Calu3 (cell line): Measurements from ENCODE around the gene LSS. TPM values are rescaled to one million over a fixed set of nuclear protein-coding genes. Genes with fewer than 3 reads are reported as not detected.
A peak's percentile ranks its signal among the peaks of the same experiment; 100 is the strongest.
"Not testable (repeated sequence)": the region's sequence is repeated elsewhere in the genome, so short reads cannot be mapped to it uniquely, and the experiment has no call there.

Source experiments
- BruUV-seq: library from RNA; stranded (reverse); fragments of 400-500 nt; replicated peaks from 2 replicates; lab custom pipeline; 2021; lab: Mats Ljungman, UMichigan
- CTCF ChIA-PET: fragments of 300-600 bp; sonication (Branson Sonifier 250); formaldehyde crosslinking; loops from one replicate; lab custom pipeline; 2022; ENCODE audit warnings: antibody characterized with exemption; lab: Charles Lee
- DNase-seq: peaks from one replicate; pipeline ENCODE4 v3.0.0; 2022
- H3K27ac Mint-ChIP-seq: one replicate; pipeline ENCODE4 v1.8.0; 2022; ENCODE audit warnings: mixed read lengths; ENCODE audit not compliant: unreplicated experiment
- H3K27me3 Mint-ChIP-seq: one replicate; pipeline ENCODE4 v1.8.0; 2022; ENCODE audit warnings: mixed read lengths; ENCODE audit not compliant: unreplicated experiment
- H3K36me3 Mint-ChIP-seq: one replicate; pipeline ENCODE4 v1.8.0; 2022; ENCODE audit warnings: mild to moderate bottlenecking, moderate library complexity, mixed read lengths; ENCODE audit not compliant: insufficient read depth, unreplicated experiment
- H3K4me1 Mint-ChIP-seq: one replicate; pipeline ENCODE4 v1.8.0; 2022; ENCODE audit warnings: mild to moderate bottlenecking, low read depth, mixed read lengths; ENCODE audit not compliant: unreplicated experiment
- H3K4me3 Mint-ChIP-seq: one replicate; pipeline ENCODE4 v1.8.0; 2022; ENCODE audit warnings: mild to moderate bottlenecking, low read depth, moderate library complexity, mixed read lengths; ENCODE audit not compliant: unreplicated experiment
- H3K9me3 Mint-ChIP-seq: one replicate; pipeline ENCODE4 v1.8.0; 2022; ENCODE audit warnings: low read depth, mixed read lengths; ENCODE audit not compliant: unreplicated experiment
- intact Hi-C: fragments of 100-400 bp; cut with micrococcal nuclease; formaldehyde crosslinking; loops from one replicate; pipeline ENCODE4 v1.10.0; 2022; ENCODE audit not compliant: unreplicated experiment
- total RNA-seq: library from RNA; stranded (reverse); gene quantifications from 2 replicates; pipeline ENCODE4 v1.2.3, GENCODE V29; 2022
- TF ChIP-seq, protein P1 (sequence below): fragments of 200-600 bp; IDR thresholded peaks from one replicate; pipeline ENCODE4 v1.8.0; 2022; ENCODE audit warnings: antibody characterized with exemption; ENCODE audit not compliant: unreplicated experiment

Gene LSS
- total RNA-seq, 1 experiment from 2014 or later: 55.1 TPM

DNA sequence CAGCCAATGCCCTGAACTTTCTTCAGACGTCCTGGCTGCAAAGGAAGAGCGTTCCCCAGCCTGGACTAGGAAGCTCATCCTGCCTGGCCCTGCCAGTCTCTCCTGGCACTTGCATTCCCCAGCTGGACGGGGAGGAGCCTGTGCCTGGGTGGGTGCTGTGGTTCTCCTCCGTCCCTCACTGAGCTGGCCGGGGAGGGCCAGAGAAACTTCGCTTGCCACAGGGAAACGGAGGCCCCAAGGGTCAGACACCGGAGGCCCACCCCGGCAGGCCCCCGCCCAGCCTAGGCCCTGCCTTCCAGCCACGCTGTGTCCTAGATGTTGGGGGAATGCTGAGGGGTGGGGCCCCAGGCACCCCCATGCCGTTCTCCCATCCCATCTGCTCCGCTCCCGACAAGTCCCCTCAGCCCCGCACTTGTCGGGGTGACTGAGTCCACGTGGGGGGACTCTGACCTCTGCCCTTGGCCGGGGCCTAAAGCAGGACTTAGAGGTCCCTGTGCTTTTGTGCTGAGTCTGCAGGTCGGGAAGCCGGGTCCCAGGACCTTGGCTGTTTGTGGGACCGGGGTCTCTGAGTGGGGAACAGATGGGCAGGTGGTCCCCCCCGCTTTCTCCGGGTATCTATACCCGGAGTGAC, 78.0 kb downstream of the LSS start:
- Mint-ChIP-seq H3K4me1 (no peaks in the 10 kb centered on the region), H3K9me3 (no peaks in the 10 kb centered on the region), H3K36me3 (no peaks in the 10 kb centered on the region), H3K27me3 (no peaks in the 10 kb centered on the region), H3K4me3 (no peak overlapping the region), H3K27ac (no peak overlapping the region)
- DNase-seq: no peak
- BruUV-seq: no TSS peak
- CTCF ChIA-PET: no interaction called here
- TF ChIP-seq, protein P1, sequence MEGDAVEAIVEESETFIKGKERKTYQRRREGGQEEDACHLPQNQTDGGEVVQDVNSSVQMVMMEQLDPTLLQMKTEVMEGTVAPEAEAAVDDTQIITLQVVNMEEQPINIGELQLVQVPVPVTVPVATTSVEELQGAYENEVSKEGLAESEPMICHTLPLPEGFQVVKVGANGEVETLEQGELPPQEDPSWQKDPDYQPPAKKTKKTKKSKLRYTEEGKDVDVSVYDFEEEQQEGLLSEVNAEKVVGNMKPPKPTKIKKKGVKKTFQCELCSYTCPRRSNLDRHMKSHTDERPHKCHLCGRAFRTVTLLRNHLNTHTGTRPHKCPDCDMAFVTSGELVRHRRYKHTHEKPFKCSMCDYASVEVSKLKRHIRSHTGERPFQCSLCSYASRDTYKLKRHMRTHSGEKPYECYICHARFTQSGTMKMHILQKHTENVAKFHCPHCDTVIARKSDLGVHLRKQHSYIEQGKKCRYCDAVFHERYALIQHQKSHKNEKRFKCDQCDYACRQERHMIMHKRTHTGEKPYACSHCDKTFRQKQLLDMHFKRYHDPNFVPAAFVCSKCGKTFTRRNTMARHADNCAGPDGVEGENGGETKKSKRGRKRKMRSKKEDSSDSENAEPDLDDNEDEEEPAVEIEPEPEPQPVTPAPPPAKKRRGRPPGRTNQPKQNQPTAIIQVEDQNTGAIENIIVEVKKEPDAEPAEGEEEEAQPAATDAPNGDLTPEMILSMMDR: no peak
- intact Hi-C loops: no loop called here

DNA sequence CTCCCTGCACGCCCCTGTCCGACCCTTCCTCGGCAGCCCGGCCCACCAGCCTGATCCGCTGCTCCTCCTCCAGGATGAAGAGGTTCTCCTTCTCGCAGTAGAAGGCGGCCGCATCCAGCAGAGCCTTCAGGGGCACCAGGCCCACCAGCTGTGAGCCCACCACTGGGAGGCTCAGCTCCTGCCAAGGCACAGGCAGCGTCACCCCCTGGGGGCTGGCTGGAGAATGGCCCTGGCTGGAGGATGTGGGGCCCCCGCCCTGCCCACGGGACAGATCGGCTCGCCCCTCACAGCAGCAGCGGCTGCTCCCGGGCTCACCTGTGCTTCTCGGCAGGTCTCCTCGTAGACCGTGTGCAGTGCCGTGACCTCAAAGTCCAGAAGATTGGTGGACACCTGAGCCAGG, 78.5 kb downstream of the LSS start:
- Mint-ChIP-seq H3K27ac (no peak overlapping the region), H3K27me3 (no peaks in the 10 kb centered on the region), H3K4me3 (no peak overlapping the region), H3K36me3 (no peaks in the 10 kb centered on the region), H3K4me1 (no peaks in the 10 kb centered on the region), H3K9me3 (no peaks in the 10 kb centered on the region)
- no TSS peak for BruUV-seq
- intact Hi-C loops: no loop called here
- TF ChIP-seq, protein P1: no peak
- no peak for DNase-seq
- CTCF ChIA-PET: no interaction called here

DNA sequence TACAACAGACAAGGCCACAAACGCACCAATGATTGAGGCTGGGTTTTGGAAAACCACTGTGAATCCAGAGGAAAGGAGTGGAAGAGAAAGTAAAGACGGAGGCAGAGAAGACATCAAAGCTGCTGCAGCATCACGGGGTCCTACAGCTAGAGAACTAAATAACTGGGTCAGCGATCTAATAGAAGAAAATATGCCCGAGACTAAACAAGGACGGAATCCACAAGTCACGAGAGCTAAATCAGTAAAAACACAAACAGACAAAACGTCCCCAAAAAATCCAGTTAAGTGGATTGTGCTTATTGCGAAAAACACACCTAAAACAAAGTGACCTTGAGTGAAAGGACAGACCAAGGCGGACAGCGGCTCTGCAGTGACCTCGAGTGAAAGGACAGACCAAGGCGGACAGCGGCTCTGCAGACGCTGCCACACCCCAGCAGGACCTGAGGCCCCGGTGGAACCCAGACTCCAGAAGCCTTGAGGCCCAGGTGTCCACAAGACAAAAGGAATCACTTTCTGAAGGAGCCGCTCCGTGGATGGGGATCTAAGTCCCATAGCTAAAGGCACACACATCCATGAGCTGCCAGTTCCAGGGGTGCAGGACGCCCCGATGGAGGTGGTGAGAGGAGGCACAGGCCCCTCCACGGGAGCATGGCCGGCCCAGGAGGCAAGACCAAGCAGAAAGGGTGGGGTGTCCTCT, 79.2 kb downstream of the LSS start:
- DNase-seq: no peak
- CTCF ChIA-PET: no interaction called here
- Mint-ChIP-seq H3K4me3 (no peak overlapping the region), H3K36me3 (no peaks in the 10 kb centered on the region), H3K27me3 (no peaks in the 10 kb centered on the region), H3K27ac (no peak overlapping the region), H3K4me1 (peaks cover 2% of the 10 kb centered on the region), H3K9me3 (no peaks in the 10 kb centered on the region)
- TF ChIP-seq, protein P1: no peak
- intact Hi-C loops: loop anchor here (5.0 to 10.0 kb wide), 2 partner anchors 75 to 177 kb away; partner anchors contain the start of gene LSS
- no TSS peak for BruUV-seq

DNA sequence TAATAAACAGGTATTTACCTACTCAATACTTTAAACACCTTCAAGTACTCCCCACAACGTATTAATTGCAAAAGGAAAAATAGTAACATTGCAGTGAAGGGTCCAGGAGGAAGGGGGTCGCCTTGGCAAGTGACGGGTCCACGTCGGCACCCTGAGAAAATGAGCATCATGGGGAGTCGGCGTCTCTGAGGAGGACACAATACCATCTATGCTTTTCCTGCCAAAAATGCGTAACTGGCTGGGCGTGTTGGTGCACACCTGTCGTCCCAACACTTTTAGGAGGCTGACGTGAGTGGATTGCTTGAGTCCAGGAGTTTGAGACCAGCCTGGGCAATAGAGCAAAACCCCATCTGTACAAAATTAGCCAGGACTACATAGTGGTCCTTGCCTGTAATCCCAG, 80.5 kb downstream of the LSS start:
- CTCF ChIA-PET: no interaction called here
- peaks cover 8% of the 10 kb centered on the region for H3K36me3 Mint-ChIP-seq
- H3K4me3 Mint-ChIP-seq: no peak overlapping the region
- TF ChIP-seq, protein P1: no peak
- H3K27ac Mint-ChIP-seq: no peak overlapping the region
- intact Hi-C loops: loop anchor here (5.0 to 10.0 kb wide), 2 partner anchors 77 to 176 kb away; partner anchors contain the start of gene LSS
- no TSS peak for BruUV-seq
- peaks cover 11% of the 10 kb centered on the region for H3K4me1 Mint-ChIP-seq
- no peaks in the 10 kb centered on the region for H3K27me3 Mint-ChIP-seq
- DNase-seq: no peak
- H3K9me3 Mint-ChIP-seq: no peaks in the 10 kb centered on the region

DNA sequence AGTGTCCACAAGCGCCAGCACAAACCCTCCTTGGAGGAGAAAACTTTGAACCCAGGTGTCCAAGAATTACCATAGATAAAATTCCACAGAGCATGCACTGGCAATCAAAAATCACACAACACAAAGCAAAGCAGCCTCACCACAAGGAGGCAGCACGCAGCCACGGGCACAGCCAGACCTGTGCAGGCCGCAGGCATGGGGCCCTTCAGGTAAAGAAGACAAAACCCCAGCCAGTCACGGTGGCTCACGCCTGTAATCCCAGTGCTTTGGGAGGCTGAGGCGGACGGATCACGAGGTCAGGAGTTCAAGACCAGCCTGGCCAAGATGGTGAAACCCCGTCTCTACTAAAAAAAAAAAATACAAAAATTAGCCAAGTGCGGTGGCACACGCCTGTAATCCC, 81.1 kb downstream of the LSS start:
- H3K27ac Mint-ChIP-seq, H3K27me3 Mint-ChIP-seq, H3K9me3 Mint-ChIP-seq, BruUV-seq, CTCF ChIA-PET, H3K36me3 Mint-ChIP-seq, H3K4me3 Mint-ChIP-seq: not testable (repeated sequence)
- peaks cover 11% of the 10 kb centered on the region for H3K4me1 Mint-ChIP-seq
- intact Hi-C loops: loop anchor here (5.0 to 10.0 kb wide), 2 partner anchors 77 to 175 kb away; partner anchors contain the start of gene LSS
- peak; percentile 71 for DNase-seq
